Stimulated activated memory B cell treated with anti-CD40 and anti-IgM and Interleukin-4, amounts not matched to agents 10 μg/mL and 1 μg/mL and 100 μg/mL, for 72 hours (primary cell): ENCODE data around the gene VEGFB.
A peak's percentile ranks its signal among the peaks of the same experiment; 100 is the strongest.

Source experiments
- ATAC-seq: fragments of 150-1000 bp; cut with Tn5 transposase; 2 replicates; pipeline ENCODE4 v1.10.0; 2021
- H3K27ac Mint-ChIP-seq: one replicate; pipeline ENCODE4 v1.8.0; 2022; ENCODE audit warnings: mild to moderate bottlenecking, mixed read lengths
- H3K27me3 Mint-ChIP-seq: one replicate; pipeline ENCODE4 v1.8.0; 2022; ENCODE audit warnings: mixed read lengths
- H3K36me3 Mint-ChIP-seq: one replicate; pipeline ENCODE4 v1.8.0; 2022; ENCODE audit warnings: mixed read lengths
- H3K4me1 Mint-ChIP-seq: one replicate; pipeline ENCODE4 v1.8.0; 2022; ENCODE audit warnings: mixed read lengths
- H3K4me3 Mint-ChIP-seq: one replicate; pipeline ENCODE4 v1.8.0; 2022; ENCODE audit warnings: mild to moderate bottlenecking, moderate library complexity, mixed read lengths
- H3K9me3 Mint-ChIP-seq: one replicate; pipeline ENCODE4 v1.8.0; 2022; ENCODE audit warnings: mixed read lengths

Gene VEGFB

DNA sequence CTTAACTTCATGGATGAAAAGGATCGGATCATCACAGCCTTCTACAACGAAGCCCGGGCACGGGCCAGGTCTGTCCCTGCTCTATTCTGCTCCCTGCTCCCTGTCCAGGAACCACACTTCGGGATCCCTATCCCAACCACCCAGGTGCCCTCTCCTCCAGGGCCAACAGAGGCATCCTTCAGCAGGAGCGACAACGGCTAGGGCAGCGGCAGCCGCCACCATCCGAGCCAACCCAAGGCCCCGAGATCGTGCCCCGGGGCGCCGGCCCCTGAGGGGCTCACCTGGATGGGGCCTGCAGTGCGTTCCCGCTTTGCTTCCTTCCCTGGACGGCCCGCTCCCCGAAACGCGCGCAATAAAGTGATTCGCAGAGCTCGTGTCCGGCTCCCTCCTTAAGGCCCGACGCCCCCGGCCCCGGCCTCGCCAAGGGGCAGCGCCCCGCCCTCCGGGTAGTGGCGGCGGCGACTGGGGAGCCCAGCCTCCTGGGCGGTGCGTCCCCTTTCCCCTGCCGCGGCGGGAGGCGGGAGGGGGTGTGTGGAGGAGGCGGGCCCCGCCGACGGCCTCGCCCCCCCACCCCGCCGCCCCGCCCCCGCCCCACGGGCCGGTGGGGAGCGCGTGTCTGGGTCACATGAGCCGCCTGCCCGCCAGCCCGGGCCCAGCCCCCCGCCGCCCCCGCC, at the start of gene VEGFB:
Gene VEGFB (plus strand): TSS at position 672 of the 674 bp plus-strand sequence. CDS start 250 bp downstream, outside the sequence.
- peak; percentile 74 for ATAC-seq
- H3K9me3 Mint-ChIP-seq, result no peaks in the 10 kb centered on the region
- H3K36me3 Mint-ChIP-seq, result peaks cover 32% of the 10 kb centered on the region
- H3K4me3 Mint-ChIP-seq, result peak within 1 kb of the TSS; percentile 94
- no peaks in the 10 kb centered on the region for H3K27me3 Mint-ChIP-seq
- peaks cover 78% of the 10 kb centered on the region for H3K4me1 Mint-ChIP-seq
- H3K27ac Mint-ChIP-seq, result peak within 1 kb of the TSS; percentile 99

DNA sequence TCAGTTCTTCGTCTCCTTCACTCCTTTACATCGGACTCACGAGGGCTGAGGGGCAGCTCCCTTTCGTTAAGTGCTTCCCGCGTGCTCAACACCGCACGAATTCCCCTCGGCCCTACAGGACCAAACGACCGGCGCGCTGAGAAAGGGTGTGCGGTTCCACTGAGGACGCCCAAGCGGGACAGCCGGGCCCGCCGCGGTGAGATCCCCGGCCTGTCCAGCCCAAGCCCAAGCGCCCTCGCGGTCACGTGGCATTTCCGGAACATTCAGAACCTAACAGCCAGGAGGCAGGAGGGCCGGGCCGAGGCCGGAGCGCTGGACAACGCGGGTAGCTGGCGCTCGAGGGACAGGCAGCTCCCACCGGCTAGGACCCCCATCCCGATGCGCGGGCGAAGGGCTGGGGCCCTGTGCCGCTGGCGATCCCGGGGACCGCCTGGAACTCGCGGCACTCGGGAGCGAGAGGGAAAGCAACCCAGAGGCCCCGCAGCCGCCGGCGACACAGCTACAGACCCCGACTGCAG, 49.1 kb upstream of the VEGFB start:
- Mint-ChIP-seq H3K9me3 (no peaks in the 10 kb centered on the region), H3K4me1 (peaks cover 43% of the 10 kb centered on the region), H3K27ac (no peak overlapping the region), H3K36me3 (no peaks in the 10 kb centered on the region), H3K4me3 (no peak overlapping the region), H3K27me3 (no peaks in the 10 kb centered on the region)
- ATAC-seq, result peak; percentile 3

- H3K4me3 Mint-ChIP-seq, result no peak within 1 kb of the TSS
Observed at GRCh38 chr11:64185693-64186491, 48.5 kb upstream of the VEGFB start, which contains the start of gene STIP1. STIP1 (plus strand) TSS chr11:64186171; CDS start chr11:64186262, 91 bp downstream.

DNA sequence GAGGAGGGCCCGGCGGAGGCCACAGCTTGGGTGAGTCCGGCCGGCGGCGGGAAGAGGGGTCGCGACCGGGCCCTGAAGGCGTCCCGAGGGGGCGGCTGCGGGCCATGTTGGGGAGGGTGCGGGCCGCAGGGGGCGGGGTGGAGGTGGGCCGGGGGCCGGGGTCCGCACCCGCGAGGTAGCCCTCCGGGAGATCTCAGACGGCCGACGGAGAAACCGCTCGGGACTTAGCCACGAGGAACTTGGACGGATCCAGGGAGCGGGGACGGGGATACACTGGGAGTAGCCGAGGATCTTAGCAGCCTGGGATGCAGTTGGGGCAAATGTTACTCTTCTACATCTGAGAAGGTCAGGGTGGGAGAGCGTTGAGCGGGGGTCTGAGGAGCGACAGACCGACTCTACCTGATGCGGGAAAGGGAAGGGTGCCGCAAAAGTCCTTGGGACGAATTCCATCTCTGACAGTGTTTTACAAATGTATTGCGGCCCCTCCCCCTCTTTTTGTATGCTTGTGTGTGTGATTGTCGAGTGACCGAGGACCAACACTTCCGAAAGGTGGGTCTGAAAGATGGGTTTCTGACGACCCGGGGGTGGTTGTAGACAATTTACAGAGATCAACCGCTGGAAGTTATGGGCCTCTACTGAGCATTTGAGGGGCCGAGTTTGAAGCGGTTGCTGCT, 47.8 kb upstream of the VEGFB start:
- Mint-ChIP-seq H3K9me3 (no peaks in the 10 kb centered on the region), H3K36me3 (no peaks in the 10 kb centered on the region), H3K4me3 (no peak overlapping the region), H3K27me3 (no peaks in the 10 kb centered on the region), H3K27ac (no peak overlapping the region), H3K4me1 (peaks cover 31% of the 10 kb centered on the region)
- ATAC-seq, result peak; percentile 9

More at GRCh38 chr11:64185693-64186491, 48.5 kb upstream of the VEGFB start, which contains the start of gene STIP1:
- ATAC-seq, result peak; percentile 95
- H3K4me1 Mint-ChIP-seq, result peaks cover 39% of the 10 kb centered on the region
- no peaks in the 10 kb centered on the region for H3K36me3 Mint-ChIP-seq
- no peak within 1 kb of the TSS for H3K27ac Mint-ChIP-seq
- H3K27me3 Mint-ChIP-seq, result no peaks in the 10 kb centered on the region
- H3K9me3 Mint-ChIP-seq, result no peaks in the 10 kb centered on the region

DNA sequence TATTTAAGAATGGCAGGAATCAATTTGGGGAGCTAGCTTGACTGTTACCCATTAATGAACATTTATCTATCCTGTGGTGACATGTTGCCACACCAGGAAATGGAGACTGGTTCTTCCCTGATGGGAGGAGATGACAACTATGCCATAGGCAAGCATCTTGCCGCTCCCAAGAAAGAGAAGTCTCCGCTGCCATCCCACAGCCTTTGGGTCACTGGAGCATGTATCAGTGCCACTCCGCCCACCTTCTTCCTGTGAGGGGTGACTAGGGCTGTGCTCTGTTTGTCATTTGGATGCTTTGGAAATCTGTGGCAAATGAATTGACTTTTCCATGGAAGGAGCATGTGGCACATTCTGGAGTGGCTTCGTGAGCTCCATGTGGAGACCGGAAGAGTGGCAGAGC, 42.0 kb upstream of the VEGFB start:
- Mint-ChIP-seq H3K27me3 (no peaks in the 10 kb centered on the region), H3K27ac (no peak overlapping the region), H3K9me3 (no peaks in the 10 kb centered on the region), H3K4me1 (no peaks in the 10 kb centered on the region), H3K36me3 (peaks cover 35% of the 10 kb centered on the region), H3K4me3 (no peak overlapping the region)
- ATAC-seq, result no peak

GRCh38 chr11:64196626-64197025, 37.8 kb upstream of the VEGFB start:
- H3K27ac Mint-ChIP-seq, result no peak overlapping the region
- no peak for ATAC-seq
- H3K4me1 Mint-ChIP-seq, result no peaks in the 10 kb centered on the region
- H3K36me3 Mint-ChIP-seq, result peaks cover 69% of the 10 kb centered on the region
- no peaks in the 10 kb centered on the region for H3K9me3 Mint-ChIP-seq
- no peak overlapping the region for H3K4me3 Mint-ChIP-seq
- no peaks in the 10 kb centered on the region for H3K27me3 Mint-ChIP-seq

- Mint-ChIP-seq H3K9me3 (no peaks in the 10 kb centered on the region), H3K4me1 (peaks cover 6% of the 10 kb centered on the region), H3K36me3 (peaks cover 79% of the 10 kb centered on the region), H3K27me3 (no peaks in the 10 kb centered on the region), H3K27ac (no peak overlapping the region), H3K4me3 (no peak overlapping the region)
- no peak for ATAC-seq
Observed at GRCh38 chr11:64198511-64198910, 35.9 kb upstream of the VEGFB start.

- Mint-ChIP-seq H3K27me3 (no peaks in the 10 kb centered on the region), H3K27ac (no peak overlapping the region), H3K4me1 (peaks cover 34% of the 10 kb centered on the region), H3K9me3 (no peaks in the 10 kb centered on the region), H3K36me3 (peaks cover 67% of the 10 kb centered on the region), H3K4me3 (no peak overlapping the region)
- ATAC-seq, result no peak
Observed at GRCh38 chr11:64201543-64201942, 32.8 kb upstream of the VEGFB start.

- no peaks in the 10 kb centered on the region for H3K27me3 Mint-ChIP-seq
- peaks cover 66% of the 10 kb centered on the region for H3K36me3 Mint-ChIP-seq
Observed at GRCh38 chr11:64202992-64203391, 31.4 kb upstream of the VEGFB start.

GRCh38 chr11:64203421-64204079, 30.8 kb upstream of the VEGFB start:
- no peaks in the 10 kb centered on the region for H3K9me3 Mint-ChIP-seq
- no peak for ATAC-seq
- H3K36me3 Mint-ChIP-seq, result peaks cover 66% of the 10 kb centered on the region
- H3K27me3 Mint-ChIP-seq, result no peaks in the 10 kb centered on the region
- peak overlapping the region; percentile 95 for H3K27ac Mint-ChIP-seq
- H3K4me3 Mint-ChIP-seq, result no peak overlapping the region
- peaks cover 44% of the 10 kb centered on the region for H3K4me1 Mint-ChIP-seq

More at GRCh38 chr11:64202992-64203391, 31.4 kb upstream of the VEGFB start:
- Mint-ChIP-seq H3K4me3 (no peak overlapping the region), H3K9me3 (no peaks in the 10 kb centered on the region), H3K27ac (no peak overlapping the region), H3K4me1 (peaks cover 39% of the 10 kb centered on the region)
- ATAC-seq, result no peak

DNA sequence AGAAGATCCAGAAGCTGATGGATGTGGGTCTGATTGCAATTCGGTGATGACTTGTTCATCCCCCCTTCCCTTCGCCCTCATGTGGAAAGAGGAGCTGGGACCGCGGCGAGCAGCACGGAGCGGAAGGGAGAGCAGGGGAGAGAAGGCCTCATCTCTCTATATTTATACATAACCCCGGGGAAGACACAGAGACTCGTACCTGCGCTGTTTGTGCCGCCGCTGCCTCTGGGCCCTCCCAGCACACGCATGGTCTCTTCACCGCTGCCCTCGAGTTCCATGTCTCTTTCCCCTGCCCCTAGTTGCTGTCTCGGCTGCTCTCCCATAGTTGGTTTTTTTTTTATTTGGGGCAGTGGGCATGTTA, 30.3 kb upstream of the VEGFB start:
- peak overlapping the region; percentile 95 for H3K27ac Mint-ChIP-seq
- peaks cover 66% of the 10 kb centered on the region for H3K36me3 Mint-ChIP-seq

DNA sequence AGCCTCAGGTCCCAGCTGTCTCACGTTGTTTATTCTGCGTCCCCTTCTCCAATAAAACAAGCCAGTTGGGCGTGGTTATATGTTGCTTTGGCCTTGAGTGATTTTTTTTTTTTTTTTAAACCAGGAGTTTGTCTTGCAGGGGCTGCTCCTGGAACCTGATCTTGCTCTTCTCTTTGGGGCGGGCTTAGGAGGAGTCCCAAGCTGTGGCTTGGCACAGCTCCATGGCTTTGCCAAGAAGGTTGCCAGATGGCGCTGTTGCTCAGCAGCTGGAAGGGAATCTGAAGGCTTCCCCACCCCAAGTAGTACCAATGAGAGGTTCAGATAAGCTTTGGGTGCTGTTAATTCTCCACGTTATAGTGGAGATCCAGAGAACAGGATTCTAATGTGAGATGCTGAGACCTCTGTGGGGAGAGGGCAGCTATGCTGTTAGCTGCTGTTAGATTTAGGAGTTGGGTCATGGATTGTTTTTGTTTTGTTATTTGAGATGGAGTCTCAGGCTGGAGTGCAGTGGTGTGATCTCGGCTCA, 29.9 kb upstream of the VEGFB start:
- H3K27ac Mint-ChIP-seq, result peak overlapping the region; percentile 95
- H3K27me3 Mint-ChIP-seq, result no peaks in the 10 kb centered on the region
- peaks cover 69% of the 10 kb centered on the region for H3K36me3 Mint-ChIP-seq
- peaks cover 54% of the 10 kb centered on the region for H3K4me1 Mint-ChIP-seq
- no peaks in the 10 kb centered on the region for H3K9me3 Mint-ChIP-seq
- peak; percentile 49 for ATAC-seq
- peak overlapping the region; percentile 27 for H3K4me3 Mint-ChIP-seq

More for the DNA sequence above, 30.3 kb upstream of the VEGFB start:
- Mint-ChIP-seq H3K9me3 (no peaks in the 10 kb centered on the region), H3K4me1 (peaks cover 49% of the 10 kb centered on the region), H3K27me3 (no peaks in the 10 kb centered on the region), H3K4me3 (no peak overlapping the region)
- no peak for ATAC-seq

DNA sequence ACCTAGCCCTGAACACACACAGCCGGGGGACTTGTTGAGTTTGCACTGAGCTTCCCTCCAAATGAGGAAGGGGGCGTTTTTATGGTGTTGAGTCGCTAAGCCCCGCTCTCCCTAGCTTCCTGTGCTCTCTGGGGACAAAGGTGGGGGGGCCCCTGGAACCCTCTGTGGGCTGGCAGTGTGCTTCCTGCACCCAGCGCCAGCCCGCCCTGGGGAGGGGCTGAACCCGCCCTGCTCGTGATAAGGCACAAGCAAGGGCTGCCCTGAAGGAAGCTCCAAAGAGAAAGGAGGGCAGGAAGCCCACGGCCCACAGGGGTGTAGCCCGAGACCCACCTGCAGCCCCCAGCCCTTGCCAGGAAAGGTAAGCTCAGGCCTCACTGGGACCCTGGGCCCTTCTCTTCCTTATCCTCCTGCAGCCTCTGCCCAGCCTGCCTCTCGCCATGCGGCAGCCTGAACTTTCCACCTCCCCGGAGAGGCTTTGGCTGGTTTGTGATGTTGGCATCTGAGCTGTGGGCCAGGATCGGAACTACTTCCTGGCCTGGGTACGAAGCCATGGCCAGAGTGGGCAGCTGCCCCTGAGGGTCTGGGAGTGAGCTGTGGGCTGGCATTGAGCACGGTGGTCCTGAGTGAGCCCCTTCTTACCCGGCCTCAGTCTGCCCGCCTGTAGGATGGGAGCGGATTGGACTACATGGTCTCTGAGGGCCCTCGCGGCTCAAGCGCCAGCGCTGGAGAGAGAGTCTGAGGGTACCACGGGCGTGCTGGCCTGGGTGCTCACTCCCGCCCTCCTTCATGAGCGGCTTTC, 27.7 kb upstream of the VEGFB start, which contains the start of gene FERMT3:
Gene FERMT3 (plus strand): TSS at position 265 of the 799 bp plus-strand sequence. CDS start 644 bp downstream, outside the sequence.
- Mint-ChIP-seq H3K4me1 (peaks cover 63% of the 10 kb centered on the region), H3K9me3 (no peaks in the 10 kb centered on the region), H3K4me3 (peak within 1 kb of the TSS; percentile 89), H3K27me3 (no peaks in the 10 kb centered on the region), H3K27ac (peak within 1 kb of the TSS; percentile 95), H3K36me3 (peaks cover 69% of the 10 kb centered on the region)
- peak; percentile 79 for ATAC-seq
